Stimulated activated CD4-positive, alpha-beta T cell treated with anti-CD3 and anti-CD28 coated beads, Interleukin-4, amount 100 ng/mL, for 1 hour (primary cell): Measurements from ENCODE around the gene CSNK1G1.
"Not testable (repeated sequence)": the region's sequence is repeated elsewhere in the genome, so short reads cannot be mapped to it uniquely, and the experiment has no call there.

ENCODE experiments used
- DNase-seq: peaks from one replicate; pipeline ENCODE4 v3.0.0-alpha.2; 2020

Gene CSNK1G1

DNA sequence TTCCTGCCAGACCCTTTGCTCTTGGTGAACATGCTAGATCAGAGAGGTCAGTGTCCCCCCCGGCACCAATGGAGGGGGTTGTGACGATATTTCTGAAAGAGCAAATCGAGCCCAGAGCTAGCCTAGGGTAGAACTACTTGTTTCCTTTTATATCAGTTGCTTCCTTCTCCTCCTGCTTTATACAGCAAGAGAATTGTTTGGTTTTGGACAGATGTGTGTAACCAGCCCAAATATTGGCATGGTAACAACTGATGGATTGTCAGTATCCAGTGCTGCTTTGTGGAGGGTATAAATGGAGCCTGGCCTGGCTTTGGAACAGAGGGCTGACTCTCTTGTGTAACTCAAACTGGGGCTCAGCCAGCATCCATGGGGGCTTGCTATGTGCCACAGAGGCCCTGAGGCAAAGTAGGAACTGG lies 233.0 kb downstream of the CSNK1G1 start:
- no peak for DNase-seq

DNA sequence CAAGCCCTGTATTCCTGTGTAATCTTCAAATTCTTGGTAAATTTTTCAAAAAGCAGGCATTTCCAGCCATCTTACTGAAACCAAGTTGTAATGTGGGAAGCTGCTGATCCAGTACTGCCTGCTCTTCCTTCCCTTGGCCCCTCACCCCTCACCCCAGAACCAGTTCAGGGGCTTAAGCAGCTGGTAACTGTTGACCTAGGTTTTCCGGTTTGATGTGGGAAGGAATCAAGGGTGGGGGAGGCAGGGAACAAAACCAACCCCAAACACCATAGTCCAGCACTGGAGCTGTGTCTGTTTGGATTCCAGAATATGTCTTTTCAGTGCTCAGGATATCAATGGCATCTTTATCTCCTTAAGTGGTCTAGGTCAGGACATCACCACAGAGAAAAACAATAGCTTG lies 233.5 kb downstream of the CSNK1G1 start:
- no peak for DNase-seq

DNA sequence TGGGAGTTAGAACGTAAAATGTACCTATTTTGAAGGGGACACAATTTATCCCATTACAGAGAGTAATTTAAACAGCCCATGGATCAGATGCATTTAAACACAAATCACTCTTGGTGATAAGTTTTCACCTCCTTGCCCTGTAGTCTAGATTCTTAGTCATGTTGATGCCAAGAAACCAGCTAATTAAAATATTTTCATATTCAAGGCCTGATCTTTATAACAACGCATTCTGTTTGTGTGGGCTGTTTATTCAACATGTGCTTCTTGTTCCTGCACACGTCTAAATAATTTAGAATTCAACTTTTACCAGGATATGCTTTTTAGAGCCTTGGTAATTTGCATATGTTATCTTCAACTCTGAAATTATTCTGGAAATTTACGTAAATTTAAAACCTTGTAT lies 234.4 kb downstream of the CSNK1G1 start:
- DNase-seq = no peak

DNA sequence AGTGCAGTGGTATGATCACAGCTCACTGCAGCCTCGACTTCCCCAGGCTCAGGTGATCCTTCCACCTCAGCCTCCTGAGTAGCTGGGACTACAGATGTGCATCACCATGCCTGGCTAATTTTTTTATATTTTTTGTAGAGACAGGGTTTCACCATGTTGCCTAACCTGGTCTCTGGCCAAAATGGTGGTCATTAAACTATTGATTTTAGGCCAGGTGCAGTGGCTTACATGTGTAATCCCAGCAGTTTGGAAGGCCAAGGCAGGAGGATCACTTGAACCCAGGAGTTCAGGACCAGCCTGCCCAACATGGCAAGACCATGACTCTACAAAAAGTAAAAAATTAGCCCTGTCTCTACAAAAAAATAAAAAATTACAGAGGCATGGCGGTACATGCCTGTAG lies 235.7 kb downstream of the CSNK1G1 start:
- not testable (repeated sequence) for DNase-seq

DNA sequence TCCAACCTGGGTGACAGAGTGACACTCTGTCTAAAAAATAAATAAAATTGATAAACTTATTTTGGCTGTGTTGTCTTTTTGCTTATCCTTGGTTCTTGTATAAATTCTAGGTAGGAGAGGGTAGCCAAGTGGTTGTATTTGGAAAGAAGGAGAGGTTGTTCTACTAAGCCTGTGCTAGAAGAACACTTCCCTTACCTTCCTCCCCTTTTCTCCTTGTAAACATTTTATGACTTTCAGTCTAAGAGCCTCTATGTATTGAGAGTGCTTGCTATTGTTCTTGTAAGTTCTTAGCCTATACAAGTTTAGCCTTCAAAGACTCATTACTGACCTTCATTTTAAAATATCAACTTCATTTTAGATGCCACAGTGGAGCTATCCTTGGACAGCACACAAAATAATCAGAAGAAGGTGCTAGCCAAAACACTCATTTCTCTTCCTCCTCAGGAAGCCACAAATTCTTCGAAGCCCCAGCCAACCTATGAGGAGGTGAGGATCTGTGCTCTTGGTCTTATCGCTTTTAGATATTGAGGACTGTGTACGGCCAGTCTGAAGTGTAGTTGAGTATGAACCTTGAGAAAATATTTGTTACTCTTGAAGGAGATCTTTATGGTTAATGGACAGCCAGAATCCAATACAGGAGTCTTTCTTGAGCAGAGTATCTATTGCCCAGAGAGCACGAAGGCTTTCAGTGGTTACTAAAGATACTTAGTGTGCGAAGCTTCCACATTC lies 238.1 kb downstream of the CSNK1G1 start:
- DNase-seq = no peak
